K562 (cell line): ENCODE results near the gene ZNF502. TPM values are rescaled to one million over a fixed set of nuclear protein-coding genes. Genes with fewer than 3 reads are reported as not detected.

ENCODE experiments used
- CBX5 ChIP-seq: IDR thresholded peaks from 2 replicates; pipeline ENCODE4 v1.6.1; 2014; ENCODE audit warnings: low read depth, borderline replicate concordance
- CLOCK ChIP-seq: fragments of 250-450 bp; sonication (Bioruptor Pico); IDR thresholded peaks from 2 replicates; pipeline ENCODE4 v1.4.0; 2020; ENCODE audit warnings: mild to moderate bottlenecking, moderate library complexity, borderline replicate concordance
- GABPB2 ChIP-seq: fragments of 250-450 bp; sonication (Bioruptor Pico); conservative IDR thresholded peaks from 2 replicates; pipeline ENCODE4 v1.5.1; 2021; ENCODE audit warnings: mild to moderate bottlenecking
- PTRF ChIP-seq: fragments of 450-650 bp; IDR thresholded peaks from 2 replicates; pipeline ENCODE4 v1.6.1; 2016; ENCODE audit warnings: mild to moderate bottlenecking, missing genetic modification characterization, missing compliant biosample characterization
- RBM34 ChIP-seq: fragments of 200-400 bp; formaldehyde crosslinking; IDR thresholded peaks from 2 replicates; pipeline ENCODE4 v1.6.1; 2018; ENCODE audit warnings: low read length, borderline replicate concordance; ENCODE audit not compliant: insufficient read depth
- SMARCC2 ChIP-seq: fragments of 450-650 bp; IDR thresholded peaks from 2 replicates; pipeline ENCODE4 v1.6.1; 2017; ENCODE audit warnings: antibody characterized with exemption, moderate library complexity, mild to moderate bottlenecking, low read depth
- XRCC3 ChIP-seq: fragments of 450-650 bp; IDR thresholded peaks from 2 replicates; pipeline ENCODE4 v1.6.1; 2017; ENCODE audit warnings: mild to moderate bottlenecking, moderate library complexity
- ZNF165 ChIP-seq: fragments of 250-450 bp; sonication (Bioruptor Pico); IDR thresholded peaks from 2 replicates; pipeline ENCODE4 v1.4.0; 2020; ENCODE audit warnings: borderline replicate concordance
- ZNF408 ChIP-seq: fragments of 250-450 bp; sonication (Bioruptor Pico); IDR thresholded peaks from 2 replicates; pipeline ENCODE4 v1.4.0; 2020; ENCODE audit warnings: low read depth, mild to moderate bottlenecking, moderate library complexity
- polyA plus RNA-seq, 8 experiments: library from polyadenylated mRNA; depleted of rRNA in 4 of 8; stranded (reverse) in 5 of 8; unstranded in 3 of 8; fragments of >200 nt; fragmentation: Nextera tagmentation in 2 of 8; fragmentation: Illumina TruSeq in 1 of 8; extraction: Ambion mirVana in 2 of 8; extraction: Trizol in 1 of 8; gene quantifications; 2 replicates each; pipeline versions ENCODE4 v1.2.1 to v1.2.3, GENCODE V29; 2011 to 2014; ENCODE audit warnings: inconsistent platforms in 1 of 8, missing spikeins in 1 of 8
- total RNA-seq, 7 experiments: library from RNA; depleted of rRNA in 6 of 7; stranded (reverse); fragments of >200 nt in 6 of 7; fragmentation: Illumina TruSeq in 2 of 7; extraction: Trizol in 2 of 7; gene quantifications; 2 replicates each; pipeline versions ENCODE4 v1.2.1 to v1.2.3, GENCODE V29; 2011 to 2021; ENCODE audit warnings: low replicate concordance in 1 of 7
- TF ChIP-seq, protein P1 (sequence below): sonication (generic); formaldehyde crosslinking; IDR thresholded peaks from 2 replicates; pipeline ENCODE4 v1.8.0; 2023; ENCODE audit warnings: missing genetic modification reagents, mild to moderate bottlenecking, borderline replicate concordance

The ZNF502 gene
- total and polyA plus RNA-seq, 9 of the 15 experiments (the other 6 are each of a cell fraction or from before 2014, with no cell fraction given) = 0.38 to 0.98 (median 0.67) TPM

DNA sequence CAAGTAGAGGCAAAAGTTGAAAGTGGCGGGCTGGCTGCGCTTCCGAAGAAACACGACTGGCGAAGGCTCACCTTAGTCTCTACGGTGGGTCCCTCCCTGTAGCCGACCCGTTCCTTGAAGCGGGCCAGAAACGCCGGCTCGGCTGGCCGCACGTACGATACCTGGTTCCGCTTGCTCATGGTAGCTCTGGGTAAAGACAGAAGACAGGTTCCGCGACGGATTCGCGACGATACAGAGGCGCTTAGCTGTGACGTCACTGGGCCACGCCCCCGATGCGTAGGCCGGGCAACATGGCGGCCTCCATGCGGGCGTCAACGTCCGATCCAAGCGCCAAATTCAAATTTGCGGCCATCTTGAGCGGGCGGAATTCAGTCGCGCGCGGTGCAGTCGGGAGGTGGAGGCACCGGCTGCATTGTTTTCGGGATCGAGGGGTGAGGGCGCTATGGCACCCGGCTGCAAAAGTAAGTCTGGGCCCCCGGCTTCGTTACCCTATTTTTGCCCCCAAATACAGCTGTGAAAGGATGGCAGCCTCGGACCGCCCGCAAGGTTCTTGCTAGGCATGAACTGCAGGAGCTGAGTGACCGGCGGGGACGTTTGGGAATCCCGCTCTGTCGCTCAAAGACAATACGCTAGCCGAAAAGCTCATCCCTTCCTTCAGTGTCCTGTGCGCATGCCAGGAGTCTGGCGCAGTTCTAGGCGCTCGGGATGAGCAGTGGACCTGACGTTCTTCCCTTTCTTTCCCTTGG lies 49.1 kb downstream of the ZNF502 start, which contains the start of the genes KIAA1143 and KIF15 (continued):
- no peak for TF ChIP-seq CLOCK (CRISPR knock-in tag)
- no peak for TF ChIP-seq PTRF (tag)
- no peak for TF ChIP-seq RBM34
- no peak for TF ChIP-seq XRCC3
- no peak for TF ChIP-seq ZNF408
- TF ChIP-seq CBX5 = peak; percentile 33; the same call in 1 of the 2 replicates
- peak; percentile 57; the same call in 1 of the 2 replicates for TF ChIP-seq SMARCC2
- TF ChIP-seq, protein P1, sequence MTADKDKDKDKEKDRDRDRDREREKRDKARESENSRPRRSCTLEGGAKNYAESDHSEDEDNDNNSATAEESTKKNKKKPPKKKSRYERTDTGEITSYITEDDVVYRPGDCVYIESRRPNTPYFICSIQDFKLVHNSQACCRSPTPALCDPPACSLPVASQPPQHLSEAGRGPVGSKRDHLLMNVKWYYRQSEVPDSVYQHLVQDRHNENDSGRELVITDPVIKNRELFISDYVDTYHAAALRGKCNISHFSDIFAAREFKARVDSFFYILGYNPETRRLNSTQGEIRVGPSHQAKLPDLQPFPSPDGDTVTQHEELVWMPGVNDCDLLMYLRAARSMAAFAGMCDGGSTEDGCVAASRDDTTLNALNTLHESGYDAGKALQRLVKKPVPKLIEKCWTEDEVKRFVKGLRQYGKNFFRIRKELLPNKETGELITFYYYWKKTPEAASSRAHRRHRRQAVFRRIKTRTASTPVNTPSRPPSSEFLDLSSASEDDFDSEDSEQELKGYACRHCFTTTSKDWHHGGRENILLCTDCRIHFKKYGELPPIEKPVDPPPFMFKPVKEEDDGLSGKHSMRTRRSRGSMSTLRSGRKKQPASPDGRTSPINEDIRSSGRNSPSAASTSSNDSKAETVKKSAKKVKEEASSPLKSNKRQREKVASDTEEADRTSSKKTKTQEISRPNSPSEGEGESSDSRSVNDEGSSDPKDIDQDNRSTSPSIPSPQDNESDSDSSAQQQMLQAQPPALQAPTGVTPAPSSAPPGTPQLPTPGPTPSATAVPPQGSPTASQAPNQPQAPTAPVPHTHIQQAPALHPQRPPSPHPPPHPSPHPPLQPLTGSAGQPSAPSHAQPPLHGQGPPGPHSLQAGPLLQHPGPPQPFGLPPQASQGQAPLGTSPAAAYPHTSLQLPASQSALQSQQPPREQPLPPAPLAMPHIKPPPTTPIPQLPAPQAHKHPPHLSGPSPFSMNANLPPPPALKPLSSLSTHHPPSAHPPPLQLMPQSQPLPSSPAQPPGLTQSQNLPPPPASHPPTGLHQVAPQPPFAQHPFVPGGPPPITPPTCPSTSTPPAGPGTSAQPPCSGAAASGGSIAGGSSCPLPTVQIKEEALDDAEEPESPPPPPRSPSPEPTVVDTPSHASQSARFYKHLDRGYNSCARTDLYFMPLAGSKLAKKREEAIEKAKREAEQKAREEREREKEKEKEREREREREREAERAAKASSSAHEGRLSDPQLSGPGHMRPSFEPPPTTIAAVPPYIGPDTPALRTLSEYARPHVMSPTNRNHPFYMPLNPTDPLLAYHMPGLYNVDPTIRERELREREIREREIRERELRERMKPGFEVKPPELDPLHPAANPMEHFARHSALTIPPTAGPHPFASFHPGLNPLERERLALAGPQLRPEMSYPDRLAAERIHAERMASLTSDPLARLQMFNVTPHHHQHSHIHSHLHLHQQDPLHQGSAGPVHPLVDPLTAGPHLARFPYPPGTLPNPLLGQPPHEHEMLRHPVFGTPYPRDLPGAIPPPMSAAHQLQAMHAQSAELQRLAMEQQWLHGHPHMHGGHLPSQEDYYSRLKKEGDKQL (CRISPR knock-in tag) = peak; percentile 89
- 0 out of 2 replicates have a peak, but pooled peaks have one; percentile 29 for TF ChIP-seq ZNF165 (CRISPR knock-in tag)
- TF ChIP-seq GABPB2 = no peak
